SK-N-SH (cell line): ENCODE measurements around the gene ARHGEF26. TPM values are rescaled to one million over a fixed set of nuclear protein-coding genes. Genes with fewer than 3 reads are reported as not detected.

ENCODE experiments used
- CTCF ChIA-PET: fragments of 300-600, 350-600 bp; formaldehyde crosslinking; extraction: SDS; loops from one replicate; lab custom pipeline; 2021; lab: Yijun Ruan, JAX
- POLR2A ChIA-PET: fragments of 350-600 bp; sonication (Branson Sonifier 250); formaldehyde crosslinking; extraction: SDS; loops from one replicate; lab custom pipeline; 2020; ENCODE audit warnings: antibody characterized with exemption, inconsistent platforms; lab: Yijun Ruan, JAX
- DNase-seq: peaks from one replicate; pipeline ENCODE4 v3.0.0; 2012
- H2AFZ ChIP-seq: fragments of 200-600 bp; sonication (generic); 2 replicates; pipeline ENCODE4 v1.8.1; 2016; ENCODE audit warnings: antibody characterized with exemption, mild to moderate bottlenecking, low read depth
- H3F3A ChIP-seq: fragments of 200-600 bp; sonication (generic); replicated peaks from 2 replicates; pipeline ENCODE3; 2016; ENCODE audit warnings: antibody characterized with exemption, mild to moderate bottlenecking; ENCODE audit not compliant: insufficient read depth
- H3K27ac ChIP-seq, 2 experiments: fragments of 200-500 bp in 1 of 2; fragments of 200-600 bp in 1 of 2; sonication (Bioruptor generic) in 1 of 2; sonication (generic), shearing (Covaris generic) in 1 of 2; 2 replicates each; pipeline versions ENCODE4 v1.5.1 to v1.6.1; 2014 to 2016; ENCODE audit warnings: low read depth in 2 of 2, inconsistent platforms in 1 of 2, low read length in 1 of 2, mild to moderate bottlenecking in 1 of 2, mixed read lengths in 1 of 2
- H3K27me3 ChIP-seq: fragments of 200-600 bp; sonication (generic), shearing (Covaris generic); 2 replicates; pipeline ENCODE4 v1.6.1; 2016; ENCODE audit warnings: mixed run types; ENCODE audit not compliant: insufficient read depth
- H3K36me3 ChIP-seq, 2 experiments: fragments of 200-500 bp in 1 of 2; fragments of 200-600 bp in 1 of 2; sonication (Bioruptor generic) in 1 of 2; sonication (generic) in 1 of 2; replicated peaks in 1 of 2; 2 replicates each; pipeline versions ENCODE3 to v1.5.1; 2014 to 2016; ENCODE audit warnings: low read length in 1 of 2, mild to moderate bottlenecking in 1 of 2; ENCODE audit not compliant: insufficient read depth in 2 of 2, control insufficient read depth in 1 of 2
- H3K4me1 ChIP-seq, 2 experiments: fragments of 200-500 bp in 1 of 2; fragments of 200-600 bp in 1 of 2; sonication (Bioruptor generic) in 1 of 2; sonication (generic), shearing (Covaris generic) in 1 of 2; 2 replicates each; pipeline versions ENCODE4 v1.5.1 to v1.6.1; 2014 to 2016; ENCODE audit warnings: low read depth in 1 of 2, low read length in 1 of 2, mixed run types in 1 of 2; ENCODE audit not compliant: insufficient read depth in 2 of 2, control insufficient read depth in 1 of 2
- H3K4me2 ChIP-seq: fragments of 200-600 bp; sonication (generic), shearing (Covaris generic); 2 replicates; pipeline ENCODE4 v1.6.1; 2017; ENCODE audit warnings: mixed run types
- H3K4me3 ChIP-seq, 2 experiments: fragments of 200-500 bp in 1 of 2; fragments of 200-600 bp in 1 of 2; sonication (Bioruptor generic) in 1 of 2; sonication (generic), shearing (Covaris generic) in 1 of 2; 2 replicates each; pipeline versions ENCODE4 v1.5.1 to v1.8.1; 2014 to 2016; ENCODE audit warnings: low read depth in 2 of 2, inconsistent platforms in 1 of 2, low read length in 1 of 2, mild to moderate bottlenecking in 1 of 2, mixed read lengths in 1 of 2, moderate library complexity in 1 of 2
- H3K79me2 ChIP-seq: fragments of 200-600 bp; sonication (generic); 2 replicates; pipeline ENCODE4 v1.8.1; 2017; ENCODE audit warnings: mild to moderate bottlenecking; ENCODE audit not compliant: insufficient read depth
- H3K9ac ChIP-seq: fragments of 200-600 bp; sonication (generic); 2 replicates; pipeline ENCODE4 v1.6.1; 2017; ENCODE audit warnings: mixed run types
- H3K9me2 ChIP-seq: fragments of 200-600 bp; sonication (generic); 2 replicates; pipeline ENCODE4 v1.6.1; 2017; ENCODE audit warnings: mixed run types
- H3K9me3 ChIP-seq: fragments of 200-600 bp; sonication (generic); 2 replicates; pipeline ENCODE4 v1.6.1; 2017; ENCODE audit warnings: mixed run types, mild to moderate bottlenecking, moderate library complexity
- H4K20me1 ChIP-seq: fragments of 200-600 bp; sonication (generic); 2 replicates; pipeline ENCODE4 v1.6.1; 2017; ENCODE audit warnings: mild to moderate bottlenecking, mixed run types; ENCODE audit not compliant: insufficient read depth
- GABPA ChIP-seq: IDR thresholded peaks from 2 replicates; pipeline ENCODE4 v1.4.0; 2012; ENCODE audit warnings: low read depth, mild to moderate bottlenecking
- MAX ChIP-seq: IDR thresholded peaks from 2 replicates; pipeline ENCODE4 v1.4.0; 2012; ENCODE audit warnings: low read depth
- MXI1 ChIP-seq: IDR thresholded peaks from 2 replicates; pipeline ENCODE4 v1.6.1; 2012; ENCODE audit warnings: mild to moderate bottlenecking, low read depth, low read length, improper control_type of control experiment
- NFIC ChIP-seq: IDR thresholded peaks from 2 replicates; pipeline ENCODE4 v1.4.0; 2012; ENCODE audit warnings: borderline replicate concordance
- POLR2AphosphoS5 ChIP-seq: IDR thresholded peaks from 2 replicates; pipeline ENCODE4 v1.6.1; 2012; ENCODE audit warnings: low read depth, low read length
- RCOR1 ChIP-seq: fragments of 150-350 bp; IDR thresholded peaks from 2 replicates; pipeline ENCODE4 v1.6.1; 2017; ENCODE audit warnings: antibody characterized with exemption, low read length
- REST ChIP-seq: IDR thresholded peaks from 2 replicates; pipeline ENCODE4 v1.6.1; 2012; ENCODE audit warnings: mild to moderate bottlenecking, low read depth, low read length, moderate library complexity
- TAF1 ChIP-seq: IDR thresholded peaks from 2 replicates; pipeline ENCODE4 v1.6.1; 2012; ENCODE audit warnings: low read depth, mild to moderate bottlenecking, low read length, moderate library complexity, borderline replicate concordance
- USF2 ChIP-seq: fragments of 150-350 bp; IDR thresholded peaks from 2 replicates; pipeline ENCODE4 v1.6.1; 2017; ENCODE audit warnings: antibody characterized with exemption, low read length, low read depth, borderline replicate concordance
- WGBS: methylation state at CpG from one replicate; pipeline ENCODE4 v1.1.6; 2017; ENCODE audit warnings: low lambda C conversion rate; 5-methylcytosine and 5-hydroxymethylcytosine counted together
- polyA plus RNA-seq, 3 experiments: library from polyadenylated mRNA; depleted of rRNA; stranded (reverse); fragments of >200 nt; gene quantifications; 2 replicates each; pipeline ENCODE4 v1.2.3, GENCODE V29; 2012
- TF ChIP-seq, protein P1 (sequence below): fragments of 200-600 bp; sonication (generic); IDR thresholded peaks from 2 replicates; pipeline ENCODE4 v1.6.1; 2017; ENCODE audit warnings: antibody characterized with exemption, mild to moderate bottlenecking, moderate library complexity

Gene ARHGEF26
- polyA plus RNA-seq, 1 of the 3 experiments (the other 2 are of a cell fraction), result 1.2 TPM

GRCh38 chr3:154274348-154274747, 153.2 kb downstream of the ARHGEF26 start:
- no peak overlapping the region for H3K27ac ChIP-seq
- 92% methylated on average over 2 of the region's 2 CpGs for WGBS
- CTCF ChIA-PET, result no interaction called here
- peaks cover 16% of the 10 kb centered on the region for H3F3A ChIP-seq
- H2AFZ ChIP-seq, result no peak overlapping the region
- H3K79me2 ChIP-seq, result no peaks in the 10 kb centered on the region
- TF ChIP-seq MXI1, result no peak
- no peak for TF ChIP-seq USF2
- no peak for TF ChIP-seq TAF1
- TF ChIP-seq, protein P1, sequence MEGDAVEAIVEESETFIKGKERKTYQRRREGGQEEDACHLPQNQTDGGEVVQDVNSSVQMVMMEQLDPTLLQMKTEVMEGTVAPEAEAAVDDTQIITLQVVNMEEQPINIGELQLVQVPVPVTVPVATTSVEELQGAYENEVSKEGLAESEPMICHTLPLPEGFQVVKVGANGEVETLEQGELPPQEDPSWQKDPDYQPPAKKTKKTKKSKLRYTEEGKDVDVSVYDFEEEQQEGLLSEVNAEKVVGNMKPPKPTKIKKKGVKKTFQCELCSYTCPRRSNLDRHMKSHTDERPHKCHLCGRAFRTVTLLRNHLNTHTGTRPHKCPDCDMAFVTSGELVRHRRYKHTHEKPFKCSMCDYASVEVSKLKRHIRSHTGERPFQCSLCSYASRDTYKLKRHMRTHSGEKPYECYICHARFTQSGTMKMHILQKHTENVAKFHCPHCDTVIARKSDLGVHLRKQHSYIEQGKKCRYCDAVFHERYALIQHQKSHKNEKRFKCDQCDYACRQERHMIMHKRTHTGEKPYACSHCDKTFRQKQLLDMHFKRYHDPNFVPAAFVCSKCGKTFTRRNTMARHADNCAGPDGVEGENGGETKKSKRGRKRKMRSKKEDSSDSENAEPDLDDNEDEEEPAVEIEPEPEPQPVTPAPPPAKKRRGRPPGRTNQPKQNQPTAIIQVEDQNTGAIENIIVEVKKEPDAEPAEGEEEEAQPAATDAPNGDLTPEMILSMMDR, result no peak
- no peak for TF ChIP-seq REST
- TF ChIP-seq NFIC, result no peak
- no peak for TF ChIP-seq POLR2AphosphoS5
- TF ChIP-seq GABPA, result no peak
- no peak for TF ChIP-seq RCOR1
- TF ChIP-seq, all 33 proteins: peak for 0
- Histone ChIP-seq H3K9me3 (no peaks in the 10 kb centered on the region), H3K4me1 (no peaks in the 10 kb centered on the region), H3K9ac (no peak overlapping the region), H3K36me3 (peaks cover 83 to 86% of the 10 kb centered on the region in 2 experiments), H3K9me2 (no peaks in the 10 kb centered on the region), H3K27me3 (no peaks in the 10 kb centered on the region), H4K20me1 (no peaks in the 10 kb centered on the region), H3K4me2 (no peak overlapping the region), H3K4me3 (no peak overlapping the region)
- DNase-seq, result no peak
- POLR2A ChIA-PET, result no interaction called here

DNA sequence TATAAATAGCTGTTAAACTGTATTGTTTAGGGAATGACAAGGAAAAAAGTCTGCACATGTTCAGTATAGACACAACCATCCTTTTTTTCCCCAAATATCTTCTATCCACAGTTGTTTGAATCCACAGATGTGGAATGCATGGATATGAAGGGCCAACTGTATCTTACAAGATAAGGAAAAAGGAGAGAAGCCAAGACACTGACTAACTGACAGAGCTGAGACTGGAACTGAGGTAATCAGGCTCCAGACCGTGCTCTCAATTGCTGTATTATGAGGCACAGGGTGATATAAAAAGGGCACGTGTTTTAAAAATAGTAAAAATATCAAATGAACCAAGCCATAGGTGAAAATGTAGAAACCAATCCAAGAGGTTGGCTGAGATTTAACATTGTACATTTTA, 154.1 kb downstream of the ARHGEF26 start:
- Histone ChIP-seq H3K9ac (no peak overlapping the region), H3K36me3 (peaks cover 87% of the 10 kb centered on the region in 2 experiments), H4K20me1 (no peaks in the 10 kb centered on the region), H3K9me3 (no peaks in the 10 kb centered on the region), H3K9me2 (no peaks in the 10 kb centered on the region), H3K4me2 (no peak overlapping the region), H3K4me3 (no peak overlapping the region), H3K27ac (no peak overlapping the region), H3K4me1 (no peaks in the 10 kb centered on the region), H3F3A (peaks cover 16% of the 10 kb centered on the region), H2AFZ (no peak overlapping the region), H3K79me2 (no peaks in the 10 kb centered on the region), H3K27me3 (no peaks in the 10 kb centered on the region)
- TF ChIP-seq MAX, result no peak
- POLR2A ChIA-PET, result no interaction called here
- DNase-seq, result no peak
- CTCF ChIA-PET, result no interaction called here
- WGBS, result 97% methylated on average over 2 of the region's 2 CpGs
